ENCODE results near the gene FAM217B. TPM values are rescaled to one million over a fixed set of nuclear protein-coding genes. Genes with fewer than 3 reads are reported as not detected.

Gene FAM217B, protein sequence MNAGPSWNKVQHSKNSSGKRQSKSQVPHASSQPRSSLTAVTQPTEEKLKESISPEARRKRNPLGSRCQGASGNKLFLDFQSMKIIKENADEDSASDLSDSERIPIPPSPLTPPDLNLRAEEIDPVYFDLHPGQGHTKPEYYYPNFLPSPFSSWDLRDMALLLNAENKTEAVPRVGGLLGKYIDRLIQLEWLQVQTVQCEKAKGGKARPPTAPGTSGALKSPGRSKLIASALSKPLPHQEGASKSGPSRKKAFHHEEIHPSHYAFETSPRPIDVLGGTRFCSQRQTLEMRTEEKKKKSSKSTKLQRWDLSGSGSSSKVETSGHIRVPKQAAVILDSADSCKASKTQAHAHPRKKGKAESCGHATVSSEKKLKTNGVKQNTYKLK
- total RNA-seq: 10 to 100 TPM; 13.4 to 22.4 (median 18.6) TPM
- polyA plus RNA-seq: 1 to 10 TPM; 4.6 to 5.5 (median 5.4) TPM
- long read RNA-seq, donor 1, full-length matches to known transcripts: 6 of 6 reads
- long read RNA-seq, donor 1, partial matches to known transcripts: 0 of 6 reads
- long read RNA-seq, donor 1, other reads (novel, unspliced or antisense): 0 of 6 reads
- long read RNA-seq, donor 2, full-length matches to known transcripts: 3 of 3 reads
- long read RNA-seq, donor 2, partial matches to known transcripts: 0 of 3 reads
- long read RNA-seq, donor 2, other reads (novel, unspliced or antisense): 0 of 3 reads

DNA sequence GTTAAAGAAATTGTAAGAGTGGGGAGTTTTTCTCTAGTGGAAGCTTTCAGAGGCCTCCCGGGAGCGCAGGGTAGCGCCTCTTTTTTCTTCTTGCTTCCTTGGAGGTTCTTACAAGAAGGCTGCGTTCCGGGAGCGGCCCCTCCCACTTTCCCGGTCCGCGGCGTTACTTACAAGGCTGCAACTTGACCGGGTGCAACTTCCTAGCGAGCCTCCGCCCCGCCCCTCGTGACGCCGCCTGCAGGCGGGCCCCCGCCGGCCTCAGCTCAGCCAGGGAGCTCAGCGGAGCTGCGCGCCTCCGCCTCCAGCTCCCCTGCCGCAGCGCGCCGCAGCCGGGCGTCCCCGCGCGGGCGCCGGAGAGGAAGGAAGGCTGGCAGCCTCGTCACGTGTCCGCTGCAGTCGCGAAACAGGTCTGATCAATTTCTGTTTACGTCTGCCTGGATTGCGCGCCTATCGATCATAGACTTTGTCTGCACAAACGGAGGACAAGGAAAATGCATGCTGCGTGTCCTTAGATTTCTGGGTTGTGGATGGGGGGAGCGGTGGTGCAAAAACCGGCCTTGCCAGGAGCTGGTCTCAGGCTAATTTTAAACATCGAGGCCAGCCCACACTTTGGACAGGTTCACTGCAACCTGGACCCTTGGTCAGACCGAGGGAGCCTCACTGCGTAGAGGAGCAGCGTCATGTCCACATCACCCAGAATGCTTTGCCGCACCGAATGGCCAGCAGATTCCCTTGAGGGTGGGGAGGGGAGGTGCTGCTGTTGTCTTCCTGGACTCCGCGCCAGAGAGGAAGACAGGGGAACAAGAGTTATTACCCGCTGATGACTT lies at the start of gene FAM217B, which contains the start of gene PPP1R3D:
TSS of gene FAM217B (plus strand) at position 261 of the 827 bp plus-strand sequence. CDS start 3,555 bp downstream, outside the sequence.
TSS of gene PPP1R3D (minus strand) at position 177 of the 827 bp plus-strand sequence. CDS start 374 bp downstream, outside the sequence.
- Histone ChIP-seq H3K4me1 (peaks cover 35 to 83% (median 55%) of the 10 kb centered on the region in 6 donors), H3K36me3 (peaks cover 0 to 35% (median 25%) of the 10 kb centered on the region in 6 donors), H3K9me3 (no peaks in the 10 kb centered on the region), H3K27ac (peak within 1 kb of the TSS; percentile 94 to 99 (median 97)), H3K4me3 (peak within 1 kb of the TSS; percentile 45 to 95 (median 86)), H3K27me3 (replicated peaks in 1 of 7) (no peaks in the 10 kb centered on the region)
- TF ChIP-seq, protein P1, sequence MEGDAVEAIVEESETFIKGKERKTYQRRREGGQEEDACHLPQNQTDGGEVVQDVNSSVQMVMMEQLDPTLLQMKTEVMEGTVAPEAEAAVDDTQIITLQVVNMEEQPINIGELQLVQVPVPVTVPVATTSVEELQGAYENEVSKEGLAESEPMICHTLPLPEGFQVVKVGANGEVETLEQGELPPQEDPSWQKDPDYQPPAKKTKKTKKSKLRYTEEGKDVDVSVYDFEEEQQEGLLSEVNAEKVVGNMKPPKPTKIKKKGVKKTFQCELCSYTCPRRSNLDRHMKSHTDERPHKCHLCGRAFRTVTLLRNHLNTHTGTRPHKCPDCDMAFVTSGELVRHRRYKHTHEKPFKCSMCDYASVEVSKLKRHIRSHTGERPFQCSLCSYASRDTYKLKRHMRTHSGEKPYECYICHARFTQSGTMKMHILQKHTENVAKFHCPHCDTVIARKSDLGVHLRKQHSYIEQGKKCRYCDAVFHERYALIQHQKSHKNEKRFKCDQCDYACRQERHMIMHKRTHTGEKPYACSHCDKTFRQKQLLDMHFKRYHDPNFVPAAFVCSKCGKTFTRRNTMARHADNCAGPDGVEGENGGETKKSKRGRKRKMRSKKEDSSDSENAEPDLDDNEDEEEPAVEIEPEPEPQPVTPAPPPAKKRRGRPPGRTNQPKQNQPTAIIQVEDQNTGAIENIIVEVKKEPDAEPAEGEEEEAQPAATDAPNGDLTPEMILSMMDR (IDR thresholded peaks at IDR 0.05 in 8 of 11, conservative IDR thresholded peaks at IDR 0.05 in 3 of 11): peak in 8 of 11 experiments; percentile 22 to 62 (median 40)
- TF ChIP-seq POLR2A (IDR thresholded peaks at IDR 0.05) (peak in 2 of 3 donors; percentile 73 to 78), POLR2AphosphoS5 (IDR thresholded peaks at IDR 0.05) (peak; percentile 89 to 97 (median 93))
- 0 to 2% (median 0%) methylated on average over 28 to 57 of the region's 57 CpGs for WGBS, 5 donors
- intact Hi-C loops (cut with DNase I; ENCODE audit: low total_unique reads): no loop called here
- peak; percentile 100 for DNase-seq

DNA sequence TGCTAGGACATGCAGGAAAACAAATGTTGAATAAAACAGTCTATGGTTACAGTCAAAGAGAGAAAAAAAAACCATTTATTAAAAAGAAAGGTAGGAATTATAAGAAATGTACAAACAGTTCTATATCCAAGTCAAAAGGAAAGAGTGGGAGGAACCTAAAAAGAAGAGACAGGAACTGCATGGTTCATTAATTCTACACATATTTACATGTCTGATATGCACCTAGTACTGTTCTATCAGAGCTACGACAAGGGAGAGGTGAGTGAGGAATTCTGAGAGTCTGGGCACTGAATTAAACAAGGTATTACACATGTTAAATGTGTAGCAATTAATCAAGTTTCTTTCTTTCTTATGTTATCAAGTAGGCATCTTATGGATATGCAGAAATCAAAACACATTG lies 48.6 kb upstream of the FAM217B start:
- TF ChIP-seq, protein P1 (IDR thresholded peaks at IDR 0.05 in 8 of 11, conservative IDR thresholded peaks at IDR 0.05 in 3 of 11): no peak
- no peak for TF ChIP-seq POLR2A (IDR thresholded peaks at IDR 0.05)
- Histone ChIP-seq H3K36me3 (no peaks in the 10 kb centered on the region), H3K9me3 (peaks cover 0 to 3% (median 0%) of the 10 kb centered on the region in 8 donors), H3K27me3 (replicated peaks in 1 of 7) (no peaks in the 10 kb centered on the region), H3K27ac (no peak overlapping the region), H3K4me3 (no peak overlapping the region), H3K4me1 (peaks cover 0 to 15% (median 0%) of the 10 kb centered on the region in 6 donors)
- DNase-seq: no peak
- intact Hi-C loops (cut with DNase I; ENCODE audit: low total_unique reads): no loop called here
- WGBS, 5 donors: 70 to 82% (median 74%) methylated on average over 1 of the region's 1 CpG

DNA sequence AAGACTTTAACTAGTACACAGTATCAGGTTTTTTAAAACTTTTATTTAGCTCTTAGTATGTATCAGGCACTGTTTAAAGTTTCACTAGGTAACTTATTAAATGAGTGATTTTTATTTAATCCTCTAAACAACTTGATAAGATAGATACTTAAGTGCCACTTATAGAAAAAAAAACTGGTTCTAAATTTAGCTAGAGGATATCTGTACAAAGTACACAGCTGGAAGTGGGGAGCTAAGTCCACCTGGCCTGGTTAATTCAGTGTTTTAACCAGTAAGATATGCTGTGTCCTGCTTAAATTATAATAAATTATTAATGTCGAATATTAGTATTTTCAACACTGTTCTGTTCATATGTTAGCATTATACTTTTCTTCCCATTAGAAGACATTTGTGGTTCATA lies 44.3 kb upstream of the FAM217B start:
- intact Hi-C loops (cut with DNase I; ENCODE audit: low total_unique reads): no loop called here
- WGBS, 5 donors: 91 to 97% (median 96%) methylated on average over 1 of the region's 1 CpG
- TF ChIP-seq POLR2AphosphoS5 (IDR thresholded peaks at IDR 0.05) (no peak), POLR2A (IDR thresholded peaks at IDR 0.05) (no peak)
- TF ChIP-seq, protein P1 (IDR thresholded peaks at IDR 0.05 in 8 of 11, conservative IDR thresholded peaks at IDR 0.05 in 3 of 11): no peak
- H3K36me3 ChIP-seq: no peaks in the 10 kb centered on the region
- H3K27ac ChIP-seq: no peak overlapping the region
- no peak overlapping the region for H3K4me3 ChIP-seq
- peaks cover 0 to 7% (median 0%) of the 10 kb centered on the region in 8 donors for H3K9me3 ChIP-seq
- no peaks in the 10 kb centered on the region for H3K27me3 ChIP-seq (replicated peaks in 1 of 7)
- H3K4me1 ChIP-seq: peaks cover 0 to 11% (median 0%) of the 10 kb centered on the region in 6 donors
- no peak for DNase-seq
